Skeletal muscle tissue (tissue), 4 donors: Measurements from ENCODE around the gene GART. TPM values are rescaled to one million over a fixed set of nuclear protein-coding genes. Genes with fewer than 3 reads are reported as not detected.

ENCODE experiments used
- H3K27ac ChIP-seq: one replicate; pipeline ENCODE4 v1.7.0; 2013; ENCODE audit warnings: mild to moderate bottlenecking, low read depth, low read length, inconsistent platforms
- H3K27me3 ChIP-seq, 3 donors: one replicate each; pipeline ENCODE4 v1.7.0; 2013; ENCODE audit warnings: low read length in 3 of 3; ENCODE audit not compliant: control insufficient read depth in 3 of 3, insufficient read depth in 3 of 3
- H3K36me3 ChIP-seq, 3 donors: one replicate each; pipeline ENCODE4 v1.7.0; 2013; ENCODE audit warnings: low read length in 3 of 3; ENCODE audit not compliant: control insufficient read depth in 3 of 3, insufficient read depth in 3 of 3
- H3K4me1 ChIP-seq, 3 donors: one replicate each; pipeline ENCODE4 v1.7.0; 2013; ENCODE audit warnings: low read length in 3 of 3, mild to moderate bottlenecking in 3 of 3; ENCODE audit not compliant: control insufficient read depth in 3 of 3, insufficient read depth in 3 of 3
- H3K4me3 ChIP-seq, 3 donors: one replicate each; pipeline ENCODE4 v1.7.0; 2013; ENCODE audit warnings: low read length in 3 of 3
- H3K9ac ChIP-seq, 3 donors: one replicate each; pipeline ENCODE4 v1.7.0; 2013; ENCODE audit warnings: low read length in 3 of 3, mild to moderate bottlenecking in 3 of 3, moderate library complexity in 2 of 3, low read depth in 1 of 3
- H3K9me3 ChIP-seq, 3 donors: one replicate each; pipeline ENCODE4 v1.7.0; 2013; ENCODE audit warnings: low read length in 3 of 3; ENCODE audit not compliant: control insufficient read depth in 3 of 3
- total RNA-seq: library from RNA; depleted of rRNA; stranded (reverse); fragments of >200 nt; gene quantifications from one replicate; pipeline ENCODE4 v1.2.3, GENCODE V29; 2014
- donor health status: Osteomylitis.

The GART gene
- total RNA-seq, 1 donor from 2014 or later: 52.2 TPM

DNA sequence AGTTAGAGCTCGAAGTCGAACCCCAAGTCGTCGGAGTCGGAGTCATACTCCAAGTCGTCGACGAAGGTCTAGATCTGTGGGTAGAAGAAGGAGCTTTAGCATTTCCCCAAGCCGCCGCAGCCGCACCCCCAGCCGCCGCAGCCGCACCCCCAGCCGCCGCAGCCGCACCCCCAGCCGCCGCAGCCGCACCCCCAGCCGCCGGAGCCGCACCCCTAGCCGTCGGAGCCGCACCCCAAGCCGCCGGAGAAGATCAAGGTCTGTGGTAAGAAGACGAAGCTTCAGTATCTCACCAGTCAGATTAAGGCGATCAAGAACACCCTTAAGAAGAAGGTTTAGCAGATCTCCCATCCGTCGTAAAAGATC is 13.0 kb upstream of the GART start:
- H3K9me3 ChIP-seq: no peaks in the 10 kb centered on the region
- peaks cover 70 to 86% (median 75%) of the 10 kb centered on the region in 3 donors for H3K36me3 ChIP-seq
- H3K4me1 ChIP-seq: peaks cover 3 to 7% (median 3%) of the 10 kb centered on the region in 3 donors
- no peak overlapping the region for H3K4me3 ChIP-seq
- no peak overlapping the region for H3K27ac ChIP-seq
- no peaks in the 10 kb centered on the region for H3K27me3 ChIP-seq
- H3K9ac ChIP-seq: no peak overlapping the region

- Histone ChIP-seq H3K4me1 (peaks cover 0 to 4% (median 0%) of the 10 kb centered on the region in 3 donors), H3K9me3 (no peaks in the 10 kb centered on the region), H3K4me3 (no peak overlapping the region), H3K9ac (no peak overlapping the region), H3K36me3 (peaks cover 69 to 86% (median 74%) of the 10 kb centered on the region in 3 donors), H3K27me3 (no peaks in the 10 kb centered on the region), H3K27ac (no peak overlapping the region)
Observed at GRCh38 chr21:33554236-33554981, 12.5 kb upstream of the GART start.

DNA sequence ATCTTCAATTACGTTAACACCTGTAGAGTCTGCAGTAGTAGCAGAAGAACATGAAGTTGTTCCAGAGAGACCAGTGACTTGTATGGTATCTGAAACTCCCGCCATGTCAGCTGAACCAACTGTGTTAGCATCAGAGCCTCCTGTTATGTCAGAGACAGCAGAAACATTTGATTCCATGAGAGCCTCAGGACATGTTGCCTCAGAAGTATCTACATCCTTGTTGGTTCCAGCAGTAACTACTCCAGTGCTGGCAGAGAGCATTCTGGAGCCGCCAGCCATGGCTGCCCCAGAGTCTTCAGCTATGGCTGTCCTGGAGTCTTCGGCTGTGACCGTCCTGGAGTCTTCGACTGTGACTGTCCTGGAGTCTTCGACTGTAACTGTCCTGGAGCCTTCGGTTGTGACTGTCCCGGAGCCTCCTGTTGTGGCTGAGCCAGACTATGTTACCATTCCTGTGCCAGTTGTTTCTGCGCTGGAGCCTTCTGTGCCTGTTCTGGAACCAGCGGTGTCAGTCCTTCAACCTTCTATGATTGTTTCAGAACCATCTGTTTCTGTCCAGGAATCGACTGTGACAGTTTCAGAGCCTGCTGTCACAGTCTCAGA is 11.2 kb upstream of the GART start:
- no peaks in the 10 kb centered on the region for H3K27me3 ChIP-seq
- H3K4me1 ChIP-seq: peaks cover 0 to 4% (median 3%) of the 10 kb centered on the region in 3 donors
- H3K4me3 ChIP-seq: no peak overlapping the region
- peaks cover 63 to 77% (median 66%) of the 10 kb centered on the region in 3 donors for H3K36me3 ChIP-seq
- no peaks in the 10 kb centered on the region for H3K9me3 ChIP-seq
- no peak overlapping the region for H3K27ac ChIP-seq
- H3K9ac ChIP-seq: no peak overlapping the region

DNA sequence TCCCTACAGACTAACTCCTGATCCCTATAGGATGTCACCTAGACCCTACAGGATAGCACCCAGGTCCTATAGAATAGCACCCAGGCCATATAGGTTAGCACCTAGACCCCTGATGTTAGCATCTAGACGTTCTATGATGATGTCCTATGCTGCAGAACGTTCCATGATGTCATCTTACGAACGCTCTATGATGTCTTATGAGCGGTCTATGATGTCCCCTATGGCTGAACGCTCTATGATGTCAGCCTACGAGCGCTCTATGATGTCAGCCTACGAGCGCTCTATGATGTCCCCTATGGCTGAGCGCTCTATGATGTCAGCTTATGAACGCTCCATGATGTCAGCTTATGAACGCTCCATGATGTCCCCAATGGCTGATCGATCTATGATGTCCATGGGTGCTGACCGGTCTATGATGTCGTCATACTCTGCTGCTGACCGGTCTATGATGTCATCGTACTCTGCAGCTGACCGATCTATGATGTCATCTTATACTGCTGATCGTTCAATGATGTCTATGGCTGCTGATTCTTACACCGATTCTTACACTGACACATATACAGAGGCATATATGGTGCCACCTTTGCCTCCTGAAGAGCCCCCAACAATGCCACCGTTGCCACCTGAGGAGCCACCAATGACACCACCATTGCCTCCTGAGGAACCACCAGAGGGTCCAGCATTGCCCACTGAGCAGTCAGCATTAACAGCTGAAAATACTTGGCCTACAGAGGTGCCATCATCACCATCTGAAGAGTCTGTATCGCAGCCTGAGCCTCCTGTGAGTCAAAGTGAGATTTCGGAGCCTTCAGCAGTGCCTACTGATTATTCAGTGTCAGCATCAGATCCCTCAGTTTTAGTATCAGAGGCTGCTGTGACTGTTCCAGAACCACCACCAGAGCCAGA is 10.4 kb upstream of the GART start:
- H3K4me3 ChIP-seq: no peak overlapping the region
- peaks cover 0 to 4% (median 3%) of the 10 kb centered on the region in 3 donors for H3K4me1 ChIP-seq
- no peak overlapping the region for H3K9ac ChIP-seq
- no peaks in the 10 kb centered on the region for H3K27me3 ChIP-seq
- H3K36me3 ChIP-seq: peaks cover 59 to 69% (median 59%) of the 10 kb centered on the region in 3 donors
- no peaks in the 10 kb centered on the region for H3K9me3 ChIP-seq
- no peak overlapping the region for H3K27ac ChIP-seq

- Histone ChIP-seq H3K9ac (no peak overlapping the region), H3K4me1 (peaks cover 0 to 4% (median 3%) of the 10 kb centered on the region in 3 donors), H3K4me3 (no peak overlapping the region), H3K36me3 (peaks cover 55 to 63% (median 59%) of the 10 kb centered on the region in 3 donors), H3K27me3 (no peaks in the 10 kb centered on the region), H3K9me3 (no peaks in the 10 kb centered on the region), H3K27ac (no peak overlapping the region)
Observed at GRCh38 chr21:33551664-33552063, 9.7 kb upstream of the GART start.

DNA sequence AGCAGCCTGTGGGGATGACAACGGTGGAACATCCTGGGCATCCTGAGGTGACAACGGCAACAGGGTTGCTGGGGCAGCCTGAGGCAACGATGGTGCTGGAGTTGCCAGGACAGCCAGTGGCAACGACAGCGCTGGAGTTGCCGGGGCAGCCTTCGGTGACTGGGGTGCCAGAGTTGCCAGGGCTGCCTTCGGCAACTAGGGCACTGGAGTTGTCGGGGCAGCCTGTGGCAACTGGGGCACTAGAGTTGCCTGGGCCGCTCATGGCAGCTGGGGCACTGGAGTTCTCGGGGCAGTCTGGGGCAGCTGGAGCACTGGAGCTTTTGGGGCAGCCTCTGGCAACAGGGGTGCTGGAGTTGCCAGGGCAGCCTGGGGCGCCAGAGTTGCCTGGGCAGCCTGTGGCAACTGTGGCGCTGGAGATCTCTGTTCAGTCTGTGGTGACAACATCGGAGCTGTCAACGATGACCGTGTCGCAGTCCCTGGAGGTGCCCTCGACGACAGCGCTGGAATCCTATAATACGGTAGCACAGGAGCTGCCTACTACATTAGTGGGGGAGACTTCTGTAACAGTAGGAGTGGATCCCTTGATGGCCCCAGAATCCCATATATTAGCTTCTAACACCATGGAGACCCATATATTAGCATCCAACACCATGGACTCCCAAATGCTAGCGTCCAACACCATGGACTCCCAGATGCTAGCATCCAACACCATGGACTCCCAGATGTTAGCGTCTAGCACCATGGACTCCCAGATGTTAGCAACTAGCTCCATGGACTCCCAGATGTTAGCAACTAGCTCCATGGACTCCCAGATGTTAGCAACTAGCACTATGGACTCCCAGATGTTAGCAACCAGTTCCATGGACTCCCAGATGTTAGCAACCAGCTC is 9.1 kb upstream of the GART start:
- Histone ChIP-seq H3K9ac (no peak overlapping the region), H3K4me1 (peaks cover 0 to 3% (median 2%) of the 10 kb centered on the region in 3 donors), H3K27ac (no peak overlapping the region), H3K9me3 (no peaks in the 10 kb centered on the region), H3K27me3 (no peaks in the 10 kb centered on the region), H3K4me3 (no peak overlapping the region), H3K36me3 (peaks cover 53 to 59% (median 56%) of the 10 kb centered on the region in 3 donors)

GRCh38 chr21:33549848-33550771 is 8.2 kb upstream of the GART start:
- no peaks in the 10 kb centered on the region for H3K27me3 ChIP-seq
- no peaks in the 10 kb centered on the region for H3K9me3 ChIP-seq
- H3K4me1 ChIP-seq: peaks cover 0 to 11% (median 6%) of the 10 kb centered on the region in 3 donors
- H3K27ac ChIP-seq: no peak overlapping the region
- no peak overlapping the region for H3K9ac ChIP-seq
- H3K36me3 ChIP-seq: peaks cover 52 to 58% (median 56%) of the 10 kb centered on the region in 3 donors
- no peak overlapping the region for H3K4me3 ChIP-seq

DNA sequence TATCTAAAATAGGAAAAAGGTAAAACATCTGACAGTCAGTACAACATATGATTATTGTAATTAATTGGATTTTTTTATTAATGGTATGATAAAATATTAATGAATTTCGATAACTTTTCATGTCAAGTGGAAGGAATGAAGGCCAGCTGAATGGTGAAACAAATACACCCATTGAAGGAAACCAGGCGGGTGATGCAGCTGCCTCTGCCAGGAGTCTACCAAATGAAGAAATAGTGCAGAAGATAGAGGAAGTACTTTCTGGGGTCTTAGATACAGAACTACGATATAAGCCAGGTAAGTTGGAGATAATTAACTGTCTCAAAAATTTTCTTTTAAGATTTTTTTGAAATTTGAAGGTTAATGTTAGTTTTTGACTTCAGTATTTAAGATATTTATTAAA is 4.2 kb upstream of the GART start:
- Histone ChIP-seq H3K9me3 (no peaks in the 10 kb centered on the region), H3K4me3 (no peak overlapping the region), H3K36me3 (peaks cover 16 to 24% (median 21%) of the 10 kb centered on the region in 3 donors), H3K9ac (no peak overlapping the region), H3K27ac (no peak overlapping the region), H3K27me3 (no peaks in the 10 kb centered on the region), H3K4me1 (peaks cover 11 to 27% (median 14%) of the 10 kb centered on the region in 3 donors)
